HG03469 (cell line): ENCODE measurements around the gene SRMS.
A peak's percentile ranks its signal among the peaks of the same experiment; 100 is the strongest.

Source experiments
- ATAC-seq: cut with Tn5 transposase; IDR thresholded peaks from one replicate; pipeline ENCODE4 v1.9.1; 2021; ENCODE audit warnings: mild to moderate bottlenecking, moderate library complexity, moderate number of reproducible peaks; ENCODE audit not compliant: unreplicated experiment

The SRMS gene

GRCh38 chr20:63553933-63554290, 6.4 kb upstream of the SRMS start, which contains the start of gene FNDC11:
TSS of gene FNDC11 (plus strand) at chr20:63554159. CDS start at chr20:63555664, 1,505 bp downstream.
- ATAC-seq = peak; percentile 12

GRCh38 chr20:63553251-63553932, 5.8 kb upstream of the SRMS start:
- ATAC-seq = peak; percentile 28

GRCh38 chr20:63552481-63553249, 5.1 kb upstream of the SRMS start:
- ATAC-seq = peak; percentile 11

- no peak for ATAC-seq
These were observed 3.5 kb upstream of the SRMS start for GRCh38 chr20:63551068-63551467.

GRCh38 chr20:63549679-63550282, 2.2 kb upstream of the SRMS start:
- ATAC-seq = no peak

GRCh38 chr20:63549019-63549418, 1.5 kb upstream of the SRMS start:
- no peak for ATAC-seq

GRCh38 chr20:63548542-63548941, 993 bp upstream of the SRMS start:
- ATAC-seq = no peak

- ATAC-seq = no peak
These were observed 409 bp downstream of the SRMS start for GRCh38 chr20:63546956-63547724.

GRCh38 chr20:63546256-63546955, 1.1 kb downstream of the SRMS start:
- ATAC-seq = no peak

GRCh38 chr20:63545814-63546213, 1.7 kb downstream of the SRMS start:
- no peak for ATAC-seq

- no peak for ATAC-seq
These were observed 2.5 kb downstream of the SRMS start for GRCh38 chr20:63544958-63545516.

GRCh38 chr20:63544241-63544957, 3.1 kb downstream of the SRMS start:
- no peak for ATAC-seq

GRCh38 chr20:63543733-63544132, 3.8 kb downstream of the SRMS start:
- ATAC-seq = no peak

- no peak for ATAC-seq
These were observed 4.4 kb downstream of the SRMS start for GRCh38 chr20:63543131-63543530.

- ATAC-seq = no peak
These were observed 4.9 kb downstream of the SRMS start for GRCh38 chr20:63542696-63543095.

GRCh38 chr20:63542031-63542559, 5.5 kb downstream of the SRMS start:
- no peak for ATAC-seq

GRCh38 chr20:63541371-63541770, 6.2 kb downstream of the SRMS start:
- ATAC-seq = no peak

- no peak for ATAC-seq
These were observed 6.9 kb downstream of the SRMS start for GRCh38 chr20:63540417-63541186.
